Measurements from ENCODE around the gene GPX5.

Gene GPX5

GRCh38 chr6:28534306-28534705 is 8.6 kb downstream of the GPX5 start:
- no peak overlapping the region for H3K9ac ChIP-seq (ENCODE audit: low read depth, low read length, poor library complexity, severe bottlenecking)
- H3K9me3 ChIP-seq (ENCODE audit: insufficient read depth, low read depth, low read length): no peaks in the 10 kb centered on the region; the same call in 1 of the 2 replicates
- no peaks in the 10 kb centered on the region for H3K36me3 ChIP-seq (ENCODE audit: insufficient read depth, low read length)
- H3K9me2 ChIP-seq (replicated peaks; ENCODE audit: low read depth, low read length): no peaks in the 10 kb centered on the region
- no peak overlapping the region for H2AFZ ChIP-seq (ENCODE audit: low read length)
- no peak for TF ChIP-seq EZH2phosphoT487 (IDR thresholded peaks at IDR 0.05; ENCODE audit: borderline replicate concordance)
- H3K79me2 ChIP-seq (ENCODE audit: insufficient read depth, low read length): no peaks in the 10 kb centered on the region
- H4K20me1 ChIP-seq (ENCODE audit: insufficient read depth, low read length, poor library complexity, severe bottlenecking): no peaks in the 10 kb centered on the region
- no peaks in the 10 kb centered on the region for H3K4me1 ChIP-seq (ENCODE audit: insufficient read depth, low read length, poor library complexity, severe bottlenecking)
- H3K4me3 ChIP-seq (ENCODE audit: low read length, poor library complexity, severe bottlenecking): no peak overlapping the region
- H3K27me3 ChIP-seq (ENCODE audit: insufficient read depth, low read length, poor library complexity, severe bottlenecking): no peaks in the 10 kb centered on the region
- H3F3A ChIP-seq (ENCODE audit: low read depth): no peaks in the 10 kb centered on the region
- no peak overlapping the region for H3K4me2 ChIP-seq (ENCODE audit: low read depth, low read length, poor library complexity, severe bottlenecking)

GRCh38 chr6:28534875-28535274 is 9.2 kb downstream of the GPX5 start:
- H2AFZ ChIP-seq (ENCODE audit: low read length): no peak overlapping the region
- no peaks in the 10 kb centered on the region for H3K4me1 ChIP-seq (ENCODE audit: insufficient read depth, low read length, poor library complexity, severe bottlenecking)
- no peak overlapping the region for H3K9ac ChIP-seq (ENCODE audit: low read depth, low read length, poor library complexity, severe bottlenecking)
- H3K27me3 ChIP-seq (ENCODE audit: insufficient read depth, low read length, poor library complexity, severe bottlenecking): no peaks in the 10 kb centered on the region
- H3K79me2 ChIP-seq (ENCODE audit: insufficient read depth, low read length): no peaks in the 10 kb centered on the region
- no peaks in the 10 kb centered on the region for H3F3A ChIP-seq (ENCODE audit: low read depth)
- H3K36me3 ChIP-seq (ENCODE audit: insufficient read depth, low read length): no peaks in the 10 kb centered on the region
- TF ChIP-seq CTCF (conservative IDR thresholded peaks at IDR 0.05; ENCODE audit: low read length) (no peak), EZH2phosphoT487 (IDR thresholded peaks at IDR 0.05; ENCODE audit: borderline replicate concordance) (no peak)
- H3K4me3 ChIP-seq (ENCODE audit: low read length, poor library complexity, severe bottlenecking): no peak overlapping the region
- no peaks in the 10 kb centered on the region; the same call in 1 of the 2 replicates for H3K9me3 ChIP-seq (ENCODE audit: insufficient read depth, low read depth, low read length)
- no peak overlapping the region for H3K4me2 ChIP-seq (ENCODE audit: low read depth, low read length, poor library complexity, severe bottlenecking)
- no peaks in the 10 kb centered on the region for H4K20me1 ChIP-seq (ENCODE audit: insufficient read depth, low read length, poor library complexity, severe bottlenecking)
- no peaks in the 10 kb centered on the region for H3K9me2 ChIP-seq (replicated peaks; ENCODE audit: low read depth, low read length)

GRCh38 chr6:28537065-28537464 is 11.4 kb downstream of the GPX5 start:
- no peaks in the 10 kb centered on the region for H3K9me2 ChIP-seq (replicated peaks; ENCODE audit: low read depth, low read length)
- no peak for TF ChIP-seq CTCF (conservative IDR thresholded peaks at IDR 0.05; ENCODE audit: low read length)
- TF ChIP-seq EZH2phosphoT487 (IDR thresholded peaks at IDR 0.05; ENCODE audit: borderline replicate concordance): no peak
- no peaks in the 10 kb centered on the region for H3K79me2 ChIP-seq (ENCODE audit: insufficient read depth, low read length)
- no peak overlapping the region for H2AFZ ChIP-seq (ENCODE audit: low read length)
- no peaks in the 10 kb centered on the region for H3K4me1 ChIP-seq (ENCODE audit: insufficient read depth, low read length, poor library complexity, severe bottlenecking)
- no peaks in the 10 kb centered on the region for H3F3A ChIP-seq (ENCODE audit: low read depth)
- no peak overlapping the region for H3K9ac ChIP-seq (ENCODE audit: low read depth, low read length, poor library complexity, severe bottlenecking)
- no peaks in the 10 kb centered on the region; the same call in 1 of the 2 replicates for H3K9me3 ChIP-seq (ENCODE audit: insufficient read depth, low read depth, low read length)
- no peak overlapping the region for H3K4me3 ChIP-seq (ENCODE audit: low read length, poor library complexity, severe bottlenecking)
- no peak overlapping the region for H3K4me2 ChIP-seq (ENCODE audit: low read depth, low read length, poor library complexity, severe bottlenecking)
- no peaks in the 10 kb centered on the region for H4K20me1 ChIP-seq (ENCODE audit: insufficient read depth, low read length, poor library complexity, severe bottlenecking)
- H3K36me3 ChIP-seq (ENCODE audit: insufficient read depth, low read length): no peaks in the 10 kb centered on the region
- H3K27me3 ChIP-seq (ENCODE audit: insufficient read depth, low read length, poor library complexity, severe bottlenecking): no peaks in the 10 kb centered on the region

- Histone ChIP-seq H2AFZ (ENCODE audit: low read length) (no peak overlapping the region), H3K27me3 (ENCODE audit: insufficient read depth, low read length, poor library complexity, severe bottlenecking) (no peaks in the 10 kb centered on the region), H3K36me3 (ENCODE audit: insufficient read depth, low read length) (no peaks in the 10 kb centered on the region), H3K9ac (ENCODE audit: low read depth, low read length, poor library complexity, severe bottlenecking) (no peak overlapping the region), H3K79me2 (ENCODE audit: insufficient read depth, low read length) (no peaks in the 10 kb centered on the region), H4K20me1 (ENCODE audit: insufficient read depth, low read length, poor library complexity, severe bottlenecking) (no peaks in the 10 kb centered on the region), H3K4me2 (ENCODE audit: low read depth, low read length, poor library complexity, severe bottlenecking) (no peak overlapping the region), H3K9me3 (ENCODE audit: insufficient read depth, low read depth, low read length) (no peaks in the 10 kb centered on the region; the same call in 1 of the 2 replicates), H3K4me3 (ENCODE audit: low read length, poor library complexity, severe bottlenecking) (no peak overlapping the region), H3K4me1 (ENCODE audit: insufficient read depth, low read length, poor library complexity, severe bottlenecking) (no peaks in the 10 kb centered on the region), H3K9me2 (replicated peaks; ENCODE audit: low read depth, low read length) (no peaks in the 10 kb centered on the region), H3F3A (ENCODE audit: low read depth) (no peaks in the 10 kb centered on the region)
- TF ChIP-seq EZH2phosphoT487 (IDR thresholded peaks at IDR 0.05; ENCODE audit: borderline replicate concordance) (no peak), CTCF (conservative IDR thresholded peaks at IDR 0.05; ENCODE audit: low read length) (no peak)
Observed at GRCh38 chr6:28537509-28538140, 11.9 kb downstream of the GPX5 start.
